HFFc6 (cell line): ENCODE data around the gene MLF1. TPM values are rescaled to one million over a fixed set of nuclear protein-coding genes. Genes with fewer than 3 reads are reported as not detected.

Experiments used
- DNase-seq: peaks from one replicate; pipeline ENCODE4 v3.0.0-alpha.2; 2018
- H3K27ac Mint-ChIP-seq: 2 replicates; pipeline ENCODE4 v1.8.0; 2020; ENCODE audit warnings: mild to moderate bottlenecking, mixed read lengths
- H3K27me3 Mint-ChIP-seq: 2 replicates; pipeline ENCODE4 v1.8.0; 2021; ENCODE audit warnings: mild to moderate bottlenecking, moderate library complexity, mixed read lengths; ENCODE audit not compliant: insufficient read depth
- H3K36me3 Mint-ChIP-seq: 2 replicates; pipeline ENCODE4 v1.8.0; 2021; ENCODE audit warnings: low read depth, mixed read lengths
- H3K4me1 Mint-ChIP-seq: 2 replicates; pipeline ENCODE4 v1.8.0; 2020; ENCODE audit warnings: low read depth, mixed read lengths
- H3K4me3 Mint-ChIP-seq: 2 replicates; pipeline ENCODE4 v1.8.0; 2020; ENCODE audit warnings: mild to moderate bottlenecking, moderate library complexity, mixed read lengths
- H3K9me3 Mint-ChIP-seq: 2 replicates; pipeline ENCODE4 v1.8.0; 2020; ENCODE audit warnings: mild to moderate bottlenecking, mixed read lengths
- total RNA-seq, 6 experiments: library from RNA; stranded (reverse); fragmentation: NEBNext Ultra II Directional; extraction: Animal tissue kit (Norgen Biotek cat#: 25700); gene quantifications; 2 replicates in 1 of 6; 3 replicates in 5 of 6; pipeline ENCODE4 v1.2.3, GENCODE V29; 2021
- TF ChIP-seq, protein P1 (sequence below): fragments of 200-600 bp; sonication (generic); IDR thresholded peaks from 2 replicates; pipeline ENCODE4 v1.5.0; 2021; ENCODE audit warnings: antibody characterized with exemption, mild to moderate bottlenecking

MLF1 gene
- total RNA-seq, 6 experiments from 2014 or later = 1.6 to 4.0 (median 2.9) TPM

DNA sequence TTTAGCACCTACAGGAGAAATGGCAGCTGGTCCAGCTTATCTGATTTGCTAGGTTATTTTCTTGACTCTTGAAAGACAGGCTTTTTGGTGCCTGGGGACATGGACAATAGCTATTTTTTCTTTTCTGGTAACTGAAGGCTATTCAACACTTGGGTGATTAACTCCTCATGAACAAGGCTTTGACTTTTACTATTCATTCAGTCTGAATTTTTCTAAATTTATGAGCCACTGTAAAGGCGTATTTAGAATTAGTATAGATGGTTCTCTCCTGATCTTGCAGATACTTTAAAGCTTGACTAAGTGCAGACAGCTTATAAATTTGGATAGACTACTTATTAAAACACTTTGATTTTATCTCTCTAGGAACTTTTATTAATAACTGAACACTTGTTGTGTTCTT, 54.9 kb downstream of the MLF1 start:
- Mint-ChIP-seq H3K4me1 (no peaks in the 10 kb centered on the region), H3K4me3 (no peak overlapping the region), H3K27me3 (peaks cover 2% of the 10 kb centered on the region), H3K9me3 (no peaks in the 10 kb centered on the region; the same call in 1 of the 2 replicates), H3K36me3 (no peaks in the 10 kb centered on the region), H3K27ac (no peak overlapping the region)
- no peak for DNase-seq
- TF ChIP-seq, protein P1, sequence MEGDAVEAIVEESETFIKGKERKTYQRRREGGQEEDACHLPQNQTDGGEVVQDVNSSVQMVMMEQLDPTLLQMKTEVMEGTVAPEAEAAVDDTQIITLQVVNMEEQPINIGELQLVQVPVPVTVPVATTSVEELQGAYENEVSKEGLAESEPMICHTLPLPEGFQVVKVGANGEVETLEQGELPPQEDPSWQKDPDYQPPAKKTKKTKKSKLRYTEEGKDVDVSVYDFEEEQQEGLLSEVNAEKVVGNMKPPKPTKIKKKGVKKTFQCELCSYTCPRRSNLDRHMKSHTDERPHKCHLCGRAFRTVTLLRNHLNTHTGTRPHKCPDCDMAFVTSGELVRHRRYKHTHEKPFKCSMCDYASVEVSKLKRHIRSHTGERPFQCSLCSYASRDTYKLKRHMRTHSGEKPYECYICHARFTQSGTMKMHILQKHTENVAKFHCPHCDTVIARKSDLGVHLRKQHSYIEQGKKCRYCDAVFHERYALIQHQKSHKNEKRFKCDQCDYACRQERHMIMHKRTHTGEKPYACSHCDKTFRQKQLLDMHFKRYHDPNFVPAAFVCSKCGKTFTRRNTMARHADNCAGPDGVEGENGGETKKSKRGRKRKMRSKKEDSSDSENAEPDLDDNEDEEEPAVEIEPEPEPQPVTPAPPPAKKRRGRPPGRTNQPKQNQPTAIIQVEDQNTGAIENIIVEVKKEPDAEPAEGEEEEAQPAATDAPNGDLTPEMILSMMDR = no peak

DNA sequence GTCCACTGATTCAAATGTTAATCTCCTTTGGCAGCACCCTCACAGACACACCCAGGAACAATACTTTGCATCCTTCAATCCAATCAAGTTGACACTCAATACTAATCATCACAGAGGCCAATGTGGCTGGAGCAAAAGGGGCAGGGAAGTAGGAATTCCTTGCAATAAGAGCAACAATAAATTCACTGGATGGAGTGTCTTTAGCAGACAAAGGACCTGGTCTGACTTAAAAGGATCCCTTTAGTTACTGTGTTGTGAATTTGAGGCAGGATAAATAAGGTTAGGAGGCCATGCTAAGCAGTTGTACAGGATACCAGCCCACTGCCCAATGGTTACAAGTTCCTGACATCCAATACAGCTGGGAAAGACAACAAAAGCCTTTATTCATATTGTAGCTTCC, 61.0 kb downstream of the MLF1 start:
- Mint-ChIP-seq H3K4me3 (no peak overlapping the region), H3K9me3 (peaks cover 6% of the 10 kb centered on the region; the same call in 1 of the 2 replicates), H3K36me3 (0 out of 2 replicates have a peak, but pooled peaks cover 5% of the 10 kb centered on the region), H3K27me3 (peaks cover 9% of the 10 kb centered on the region), H3K27ac (no peak overlapping the region), H3K4me1 (no peaks in the 10 kb centered on the region)
- TF ChIP-seq, protein P1 = no peak
- DNase-seq = no peak

DNA sequence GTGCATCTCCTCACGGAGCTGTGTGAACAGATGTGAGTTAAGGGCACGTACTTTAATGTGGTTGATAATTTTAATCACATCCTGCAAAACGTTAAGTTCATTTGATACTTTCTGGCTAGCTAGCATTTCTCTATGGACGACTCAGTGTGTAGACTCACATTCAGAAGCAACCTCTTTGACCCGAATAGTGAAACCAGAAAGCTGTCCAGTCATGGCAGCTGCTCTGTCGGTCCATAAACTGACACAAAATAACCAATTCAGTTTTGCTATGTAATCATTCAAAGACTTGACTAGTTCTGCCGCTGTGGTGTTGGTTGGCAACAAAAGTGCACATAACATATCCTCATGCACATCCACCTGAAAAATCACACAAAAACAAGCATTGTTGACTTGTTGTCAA, 69.7 kb downstream of the MLF1 start:
- H3K4me3 Mint-ChIP-seq = no peak overlapping the region
- H3K9me3 Mint-ChIP-seq = no peaks in the 10 kb centered on the region
- no peak overlapping the region for H3K27ac Mint-ChIP-seq

DNA sequence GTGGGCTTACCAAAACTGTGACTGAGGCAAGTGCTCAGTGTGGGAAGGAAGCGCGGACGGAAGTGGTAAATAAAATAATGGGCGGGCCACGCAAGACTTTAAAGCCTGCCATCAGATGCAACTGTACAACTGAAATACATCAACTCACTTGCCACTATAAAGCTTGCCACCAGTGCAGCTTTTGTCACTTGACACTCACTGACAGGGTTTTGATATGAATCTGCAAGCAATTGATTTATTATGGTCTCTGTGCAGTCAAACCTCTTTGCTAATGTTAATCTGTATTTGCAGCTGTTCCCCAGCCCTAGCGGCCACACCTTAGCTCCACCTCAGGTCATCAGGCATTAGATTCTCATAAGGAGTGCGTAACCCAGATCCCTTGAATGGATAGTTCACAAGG, 71.0 kb downstream of the MLF1 start:
- H3K4me1 Mint-ChIP-seq = peaks cover 24% of the 10 kb centered on the region
- peaks cover 2% of the 10 kb centered on the region; the same call in 1 of the 2 replicates for H3K27me3 Mint-ChIP-seq
- DNase-seq = no peak
- no peak overlapping the region for H3K4me3 Mint-ChIP-seq
- no peaks in the 10 kb centered on the region for H3K9me3 Mint-ChIP-seq
- no peak overlapping the region for H3K27ac Mint-ChIP-seq
- H3K36me3 Mint-ChIP-seq = no peaks in the 10 kb centered on the region; the same call in 1 of the 2 replicates
- TF ChIP-seq, protein P1 = no peak

More for the DNA sequence above, 69.7 kb downstream of the MLF1 start:
- H3K36me3 Mint-ChIP-seq = no peaks in the 10 kb centered on the region
- H3K4me1 Mint-ChIP-seq = peaks cover 13% of the 10 kb centered on the region
- DNase-seq = no peak
- H3K27me3 Mint-ChIP-seq = peaks cover 2% of the 10 kb centered on the region; the same call in 1 of the 2 replicates
- TF ChIP-seq, protein P1 = no peak

DNA sequence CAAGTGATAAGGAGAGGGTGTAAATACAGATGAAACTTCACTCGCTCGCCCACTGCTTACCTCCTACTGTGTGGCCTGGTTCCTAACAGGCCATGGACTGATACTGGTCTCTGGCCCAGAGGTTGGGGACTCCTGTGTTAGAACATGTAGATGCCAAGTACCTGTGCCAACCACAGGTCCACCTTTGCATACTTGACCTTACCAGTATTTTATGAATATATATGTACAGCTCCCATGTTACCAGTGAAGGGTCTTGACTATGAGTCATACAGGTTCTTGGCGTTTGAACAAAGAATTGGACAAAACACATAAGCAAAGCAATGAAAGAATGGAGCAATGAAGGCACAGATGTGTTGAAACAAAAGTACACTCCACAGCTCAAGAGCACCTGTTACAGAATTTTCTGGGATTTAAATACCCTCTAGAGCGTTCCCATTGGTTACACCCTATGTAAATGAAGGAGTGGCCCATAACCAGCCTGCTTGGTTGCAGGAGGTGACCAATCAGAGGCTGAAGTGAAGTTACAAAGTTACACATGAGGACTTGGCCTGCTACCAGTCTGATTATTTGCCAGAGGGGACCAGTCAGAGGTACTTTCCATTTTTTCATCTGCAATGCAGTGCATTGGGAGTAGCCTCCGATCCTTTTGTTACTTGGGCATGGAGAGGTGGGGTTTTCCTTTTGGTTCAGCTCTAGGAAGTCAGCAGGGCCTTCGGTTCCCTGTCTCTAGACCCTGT, 71.6 kb downstream of the MLF1 start:
- Mint-ChIP-seq H3K36me3 (peaks cover under 1% of the 10 kb centered on the region; the same call in 1 of the 2 replicates), H3K4me1 (peaks cover 24% of the 10 kb centered on the region), H3K9me3 (no peaks in the 10 kb centered on the region), H3K4me3 (no peak overlapping the region), H3K27ac (no peak overlapping the region), H3K27me3 (peaks cover 2% of the 10 kb centered on the region; the same call in 1 of the 2 replicates)
- TF ChIP-seq, protein P1 = no peak
- no peak for DNase-seq
